GM23338 (cell line): ENCODE measurements around the gene RNGTT. TPM values are rescaled to one million over a fixed set of nuclear protein-coding genes. Genes with fewer than 3 reads are reported as not detected.

Source experiments
- ATAC-seq: fragments of 200-7000 bp; cut with Tn5 transposase; 3 replicates; pipeline ENCODE4 v1.9.1; 2020
- DNase-seq: peaks from one replicate; pipeline ENCODE4 v3.0.0-alpha.2; 2015; ENCODE audit warnings: low spot score
- H2AFZ ChIP-seq: fragments of 200-600 bp; sonication (generic); 2 replicates; pipeline ENCODE4 v1.8.0; 2016; ENCODE audit warnings: antibody characterized with exemption, mild to moderate bottlenecking, moderate library complexity
- H3F3A ChIP-seq: fragments of 200-600 bp; sonication (generic); replicated peaks from 2 replicates; pipeline ENCODE4 v1.8.0; 2017; ENCODE audit warnings: antibody characterized with exemption, mixed run types, low read depth
- H3K27ac ChIP-seq: fragments of 200-600 bp; sonication (generic); 2 replicates; pipeline ENCODE4 v1.6.1; 2016; ENCODE audit warnings: low read depth
- H3K27me3 ChIP-seq: fragments of 200-600 bp; sonication (generic); 2 replicates; pipeline ENCODE4 v1.8.0; 2016; ENCODE audit warnings: mild to moderate bottlenecking, mixed run types, moderate library complexity; ENCODE audit not compliant: insufficient read depth
- H3K36me3 ChIP-seq: fragments of 200-600 bp; sonication (generic); 2 replicates; pipeline ENCODE4 v1.8.0; 2016; ENCODE audit warnings: mild to moderate bottlenecking; ENCODE audit not compliant: insufficient read depth
- H3K4me1 ChIP-seq: fragments of 200-600 bp; sonication (generic); 2 replicates; pipeline ENCODE4 v1.8.0; 2016; ENCODE audit warnings: mild to moderate bottlenecking, moderate library complexity; ENCODE audit not compliant: insufficient read depth
- H3K4me2 ChIP-seq: fragments of 200-600 bp; sonication (generic); 2 replicates; pipeline ENCODE4 v1.7.1; 2017; ENCODE audit warnings: mixed run types
- H3K4me3 ChIP-seq: fragments of 200-600 bp; sonication (generic); 2 replicates; pipeline ENCODE4 v1.6.1; 2016; ENCODE audit warnings: mixed run types
- H3K79me2 ChIP-seq: fragments of 200-600 bp; sonication (generic); replicated peaks from 2 replicates; pipeline ENCODE4 v1.8.0; 2017; ENCODE audit warnings: mild to moderate bottlenecking; ENCODE audit not compliant: insufficient read depth
- H3K9me2 ChIP-seq: fragments of 200-600 bp; sonication (generic); 2 replicates; pipeline ENCODE4 v1.8.0; 2017; ENCODE audit not compliant: insufficient read depth
- H4K20me1 ChIP-seq: fragments of 200-600 bp; sonication (generic); replicated peaks from 2 replicates; pipeline ENCODE4 v1.8.0; 2017; ENCODE audit warnings: mild to moderate bottlenecking; ENCODE audit not compliant: insufficient read depth
- H3K27ac Mint-ChIP-seq: 2 replicates; pipeline ENCODE4 v1.8.0; 2020; ENCODE audit warnings: inconsistent platforms, mild to moderate bottlenecking, moderate library complexity, mixed read lengths
- H3K27me3 Mint-ChIP-seq: 3 replicates; pipeline ENCODE4 v1.8.0; 2022; ENCODE audit warnings: low read depth, mild to moderate bottlenecking, moderate library complexity, mixed read lengths, inconsistent platforms; ENCODE audit not compliant: insufficient read depth, poor library complexity
- H3K36me3 Mint-ChIP-seq: 3 replicates; pipeline ENCODE4 v1.8.0; 2021; ENCODE audit warnings: low read depth, mild to moderate bottlenecking, inconsistent platforms, moderate library complexity, mixed read lengths
- H3K4me1 Mint-ChIP-seq: 3 replicates; pipeline ENCODE4 v1.8.0; 2020; ENCODE audit warnings: mild to moderate bottlenecking, inconsistent platforms, mixed read lengths
- H3K4me3 Mint-ChIP-seq: 3 replicates; pipeline ENCODE4 v1.8.0; 2021; ENCODE audit warnings: moderate library complexity, mild to moderate bottlenecking, inconsistent platforms, mixed read lengths
- H3K9me3 Mint-ChIP-seq: 3 replicates; pipeline ENCODE4 v1.8.0; 2020; ENCODE audit warnings: moderate library complexity, mild to moderate bottlenecking, inconsistent platforms, mixed read lengths
- CREB1 ChIP-seq: fragments of 250-450 bp; sonication (Bioruptor Pico); IDR thresholded peaks from 2 replicates; pipeline ENCODE4 v1.5.0; 2020; ENCODE audit warnings: low read depth, mild to moderate bottlenecking, moderate library complexity
- EZH2 ChIP-seq: fragments of 200-600 bp; sonication (generic); IDR thresholded peaks from one replicate; pipeline ENCODE4 v1.8.0; 2017; ENCODE audit warnings: antibody characterized with exemption, mild to moderate bottlenecking, low read depth; ENCODE audit not compliant: unreplicated experiment
- EZH2phosphoT487 ChIP-seq: fragments of 200-600 bp; sonication (generic); IDR thresholded peaks from one replicate; pipeline ENCODE4 v1.8.1; 2018; ENCODE audit warnings: antibody characterized with exemption; ENCODE audit not compliant: unreplicated experiment
- JUNB ChIP-seq: IDR thresholded peaks from one replicate; pipeline ENCODE4 v1.6.1; 2016; ENCODE audit warnings: antibody characterized with exemption; ENCODE audit not compliant: unreplicated experiment
- NANOG ChIP-seq: IDR thresholded peaks from 2 replicates; pipeline ENCODE4 v1.6.1; 2016; ENCODE audit warnings: antibody characterized with exemption, borderline replicate concordance
- POLR2AphosphoS5 ChIP-seq: IDR thresholded peaks from 2 replicates; pipeline ENCODE4 v1.6.1; 2016; ENCODE audit warnings: antibody characterized with exemption, low read depth
- STAT1 ChIP-seq: IDR thresholded peaks from one replicate; pipeline ENCODE4 v1.6.1; 2016; ENCODE audit warnings: antibody characterized with exemption; ENCODE audit not compliant: unreplicated experiment
- ZNF114 ChIP-seq: fragments of 250-450 bp; sonication (Bioruptor Pico); IDR thresholded peaks from 2 replicates; pipeline ENCODE4 v1.5.0; 2020; ENCODE audit warnings: mild to moderate bottlenecking, moderate library complexity
- ZNF331 ChIP-seq: fragments of 250-450 bp; sonication (Bioruptor Pico); IDR thresholded peaks from 2 replicates; pipeline ENCODE4 v1.5.0; 2020; ENCODE audit warnings: low read depth, mild to moderate bottlenecking, moderate library complexity
- polyA plus RNA-seq: library from polyadenylated mRNA; unstranded; fragments of >200 nt; fragmentation: Nextera tagmentation; extraction: Ambion mirVana; gene quantifications from 2 replicates; pipeline ENCODE4 v1.2.1, GENCODE V29; 2016
- total RNA-seq: library from RNA; depleted of rRNA; stranded (reverse); fragments of >200 nt; shearing (Covaris generic); gene quantifications from 2 replicates; pipeline ENCODE4 v1.2.3, GENCODE V29; 2014
- TF ChIP-seq, protein P1 (sequence below), 2 experiments: fragments of 200-600 bp in 1 of 2; sonication (generic) in 1 of 2; conservative IDR thresholded peaks; 2 replicates each; pipeline versions ENCODE4 v1.5.1 to v1.6.1; 2016 to 2017; ENCODE audit warnings: antibody characterized with exemption in 2 of 2, low read depth in 2 of 2, mild to moderate bottlenecking in 2 of 2, moderate library complexity in 1 of 2
- TF ChIP-seq, protein P2 (sequence below): IDR thresholded peaks from one replicate; pipeline ENCODE4 v1.6.1; 2018; ENCODE audit warnings: antibody characterized with exemption; ENCODE audit not compliant: unreplicated experiment
- TF ChIP-seq, protein P3 (sequence below): IDR thresholded peaks from 2 replicates; pipeline ENCODE4 v1.6.1; 2016; ENCODE audit warnings: antibody characterized with exemption
- TF ChIP-seq, protein P4 (sequence below): fragments of 250-450 bp; sonication (Bioruptor Pico); IDR thresholded peaks from 2 replicates; pipeline ENCODE4 v1.5.0; 2020; ENCODE audit warnings: mild to moderate bottlenecking, moderate library complexity

Gene RNGTT
- total and polyA plus RNA-seq, 2 experiments from 2014 or later, result 11.2 to 29.2 TPM

DNA sequence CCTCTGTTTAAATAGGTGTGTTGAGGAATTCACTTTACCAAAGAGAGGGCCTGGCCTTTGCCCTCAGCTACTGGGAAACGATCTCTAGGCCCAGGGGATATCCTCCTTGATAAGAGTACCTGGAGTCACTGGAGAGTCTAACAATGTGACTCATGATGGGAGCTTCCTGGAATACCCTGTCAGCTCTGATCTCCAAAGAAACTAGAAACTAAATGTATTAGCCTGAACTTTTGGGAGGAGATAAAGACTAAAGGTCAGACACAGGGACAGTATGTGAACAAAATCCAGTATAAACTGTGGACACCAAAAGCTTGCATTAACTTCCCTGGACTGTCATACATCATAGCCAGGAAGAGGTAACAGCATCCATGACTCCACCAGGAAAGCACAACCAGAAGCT, 148.5 kb downstream of the RNGTT start:
- no peak overlapping the region for H3K27ac Mint-ChIP-seq
- Histone ChIP-seq H4K20me1 (no peaks in the 10 kb centered on the region), H3K27ac (no peak overlapping the region), H3F3A (no peaks in the 10 kb centered on the region), H3K27me3 (no peaks in the 10 kb centered on the region), H3K36me3 (no peaks in the 10 kb centered on the region), H3K9me2 (no peaks in the 10 kb centered on the region), H2AFZ (no peak overlapping the region), H3K79me2 (no peaks in the 10 kb centered on the region), H3K4me1 (no peaks in the 10 kb centered on the region), H3K4me2 (no peak overlapping the region), H3K4me3 (no peak overlapping the region)
- peaks cover 10% of the 10 kb centered on the region; the same call in 2 of the 3 replicates for H3K4me1 Mint-ChIP-seq
- H3K27me3 Mint-ChIP-seq, result peaks cover 3% of the 10 kb centered on the region
- H3K9me3 Mint-ChIP-seq, result no peaks in the 10 kb centered on the region
- DNase-seq (no peak), ATAC-seq (no peak)
- H3K36me3 Mint-ChIP-seq, result no peaks in the 10 kb centered on the region; the same call in 2 of the 3 replicates
- TF ChIP-seq ZNF114, result no peak
- TF ChIP-seq, protein P1, sequence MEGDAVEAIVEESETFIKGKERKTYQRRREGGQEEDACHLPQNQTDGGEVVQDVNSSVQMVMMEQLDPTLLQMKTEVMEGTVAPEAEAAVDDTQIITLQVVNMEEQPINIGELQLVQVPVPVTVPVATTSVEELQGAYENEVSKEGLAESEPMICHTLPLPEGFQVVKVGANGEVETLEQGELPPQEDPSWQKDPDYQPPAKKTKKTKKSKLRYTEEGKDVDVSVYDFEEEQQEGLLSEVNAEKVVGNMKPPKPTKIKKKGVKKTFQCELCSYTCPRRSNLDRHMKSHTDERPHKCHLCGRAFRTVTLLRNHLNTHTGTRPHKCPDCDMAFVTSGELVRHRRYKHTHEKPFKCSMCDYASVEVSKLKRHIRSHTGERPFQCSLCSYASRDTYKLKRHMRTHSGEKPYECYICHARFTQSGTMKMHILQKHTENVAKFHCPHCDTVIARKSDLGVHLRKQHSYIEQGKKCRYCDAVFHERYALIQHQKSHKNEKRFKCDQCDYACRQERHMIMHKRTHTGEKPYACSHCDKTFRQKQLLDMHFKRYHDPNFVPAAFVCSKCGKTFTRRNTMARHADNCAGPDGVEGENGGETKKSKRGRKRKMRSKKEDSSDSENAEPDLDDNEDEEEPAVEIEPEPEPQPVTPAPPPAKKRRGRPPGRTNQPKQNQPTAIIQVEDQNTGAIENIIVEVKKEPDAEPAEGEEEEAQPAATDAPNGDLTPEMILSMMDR (conservative IDR thresholded peaks at IDR 0.05; ENCODE audit: low read depth in 2 of 2), result no peak
- TF ChIP-seq STAT1, result no peak
- no peak for TF ChIP-seq ZNF331 (CRISPR knock-in tag)
- no peak for TF ChIP-seq POLR2AphosphoS5
- TF ChIP-seq, protein P2, sequence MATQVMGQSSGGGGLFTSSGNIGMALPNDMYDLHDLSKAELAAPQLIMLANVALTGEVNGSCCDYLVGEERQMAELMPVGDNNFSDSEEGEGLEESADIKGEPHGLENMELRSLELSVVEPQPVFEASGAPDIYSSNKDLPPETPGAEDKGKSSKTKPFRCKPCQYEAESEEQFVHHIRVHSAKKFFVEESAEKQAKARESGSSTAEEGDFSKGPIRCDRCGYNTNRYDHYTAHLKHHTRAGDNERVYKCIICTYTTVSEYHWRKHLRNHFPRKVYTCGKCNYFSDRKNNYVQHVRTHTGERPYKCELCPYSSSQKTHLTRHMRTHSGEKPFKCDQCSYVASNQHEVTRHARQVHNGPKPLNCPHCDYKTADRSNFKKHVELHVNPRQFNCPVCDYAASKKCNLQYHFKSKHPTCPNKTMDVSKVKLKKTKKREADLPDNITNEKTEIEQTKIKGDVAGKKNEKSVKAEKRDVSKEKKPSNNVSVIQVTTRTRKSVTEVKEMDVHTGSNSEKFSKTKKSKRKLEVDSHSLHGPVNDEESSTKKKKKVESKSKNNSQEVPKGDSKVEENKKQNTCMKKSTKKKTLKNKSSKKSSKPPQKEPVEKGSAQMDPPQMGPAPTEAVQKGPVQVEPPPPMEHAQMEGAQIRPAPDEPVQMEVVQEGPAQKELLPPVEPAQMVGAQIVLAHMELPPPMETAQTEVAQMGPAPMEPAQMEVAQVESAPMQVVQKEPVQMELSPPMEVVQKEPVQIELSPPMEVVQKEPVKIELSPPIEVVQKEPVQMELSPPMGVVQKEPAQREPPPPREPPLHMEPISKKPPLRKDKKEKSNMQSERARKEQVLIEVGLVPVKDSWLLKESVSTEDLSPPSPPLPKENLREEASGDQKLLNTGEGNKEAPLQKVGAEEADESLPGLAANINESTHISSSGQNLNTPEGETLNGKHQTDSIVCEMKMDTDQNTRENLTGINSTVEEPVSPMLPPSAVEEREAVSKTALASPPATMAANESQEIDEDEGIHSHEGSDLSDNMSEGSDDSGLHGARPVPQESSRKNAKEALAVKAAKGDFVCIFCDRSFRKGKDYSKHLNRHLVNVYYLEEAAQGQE, result no peak
- no peak for TF ChIP-seq EZH2phosphoT487
- no peak for TF ChIP-seq JUNB
- TF ChIP-seq CREB1, result no peak
- TF ChIP-seq NANOG, result no peak
- TF ChIP-seq, protein P3, sequence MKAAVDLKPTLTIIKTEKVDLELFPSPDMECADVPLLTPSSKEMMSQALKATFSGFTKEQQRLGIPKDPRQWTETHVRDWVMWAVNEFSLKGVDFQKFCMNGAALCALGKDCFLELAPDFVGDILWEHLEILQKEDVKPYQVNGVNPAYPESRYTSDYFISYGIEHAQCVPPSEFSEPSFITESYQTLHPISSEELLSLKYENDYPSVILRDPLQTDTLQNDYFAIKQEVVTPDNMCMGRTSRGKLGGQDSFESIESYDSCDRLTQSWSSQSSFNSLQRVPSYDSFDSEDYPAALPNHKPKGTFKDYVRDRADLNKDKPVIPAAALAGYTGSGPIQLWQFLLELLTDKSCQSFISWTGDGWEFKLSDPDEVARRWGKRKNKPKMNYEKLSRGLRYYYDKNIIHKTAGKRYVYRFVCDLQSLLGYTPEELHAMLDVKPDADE, result no peak
- TF ChIP-seq, protein P4, sequence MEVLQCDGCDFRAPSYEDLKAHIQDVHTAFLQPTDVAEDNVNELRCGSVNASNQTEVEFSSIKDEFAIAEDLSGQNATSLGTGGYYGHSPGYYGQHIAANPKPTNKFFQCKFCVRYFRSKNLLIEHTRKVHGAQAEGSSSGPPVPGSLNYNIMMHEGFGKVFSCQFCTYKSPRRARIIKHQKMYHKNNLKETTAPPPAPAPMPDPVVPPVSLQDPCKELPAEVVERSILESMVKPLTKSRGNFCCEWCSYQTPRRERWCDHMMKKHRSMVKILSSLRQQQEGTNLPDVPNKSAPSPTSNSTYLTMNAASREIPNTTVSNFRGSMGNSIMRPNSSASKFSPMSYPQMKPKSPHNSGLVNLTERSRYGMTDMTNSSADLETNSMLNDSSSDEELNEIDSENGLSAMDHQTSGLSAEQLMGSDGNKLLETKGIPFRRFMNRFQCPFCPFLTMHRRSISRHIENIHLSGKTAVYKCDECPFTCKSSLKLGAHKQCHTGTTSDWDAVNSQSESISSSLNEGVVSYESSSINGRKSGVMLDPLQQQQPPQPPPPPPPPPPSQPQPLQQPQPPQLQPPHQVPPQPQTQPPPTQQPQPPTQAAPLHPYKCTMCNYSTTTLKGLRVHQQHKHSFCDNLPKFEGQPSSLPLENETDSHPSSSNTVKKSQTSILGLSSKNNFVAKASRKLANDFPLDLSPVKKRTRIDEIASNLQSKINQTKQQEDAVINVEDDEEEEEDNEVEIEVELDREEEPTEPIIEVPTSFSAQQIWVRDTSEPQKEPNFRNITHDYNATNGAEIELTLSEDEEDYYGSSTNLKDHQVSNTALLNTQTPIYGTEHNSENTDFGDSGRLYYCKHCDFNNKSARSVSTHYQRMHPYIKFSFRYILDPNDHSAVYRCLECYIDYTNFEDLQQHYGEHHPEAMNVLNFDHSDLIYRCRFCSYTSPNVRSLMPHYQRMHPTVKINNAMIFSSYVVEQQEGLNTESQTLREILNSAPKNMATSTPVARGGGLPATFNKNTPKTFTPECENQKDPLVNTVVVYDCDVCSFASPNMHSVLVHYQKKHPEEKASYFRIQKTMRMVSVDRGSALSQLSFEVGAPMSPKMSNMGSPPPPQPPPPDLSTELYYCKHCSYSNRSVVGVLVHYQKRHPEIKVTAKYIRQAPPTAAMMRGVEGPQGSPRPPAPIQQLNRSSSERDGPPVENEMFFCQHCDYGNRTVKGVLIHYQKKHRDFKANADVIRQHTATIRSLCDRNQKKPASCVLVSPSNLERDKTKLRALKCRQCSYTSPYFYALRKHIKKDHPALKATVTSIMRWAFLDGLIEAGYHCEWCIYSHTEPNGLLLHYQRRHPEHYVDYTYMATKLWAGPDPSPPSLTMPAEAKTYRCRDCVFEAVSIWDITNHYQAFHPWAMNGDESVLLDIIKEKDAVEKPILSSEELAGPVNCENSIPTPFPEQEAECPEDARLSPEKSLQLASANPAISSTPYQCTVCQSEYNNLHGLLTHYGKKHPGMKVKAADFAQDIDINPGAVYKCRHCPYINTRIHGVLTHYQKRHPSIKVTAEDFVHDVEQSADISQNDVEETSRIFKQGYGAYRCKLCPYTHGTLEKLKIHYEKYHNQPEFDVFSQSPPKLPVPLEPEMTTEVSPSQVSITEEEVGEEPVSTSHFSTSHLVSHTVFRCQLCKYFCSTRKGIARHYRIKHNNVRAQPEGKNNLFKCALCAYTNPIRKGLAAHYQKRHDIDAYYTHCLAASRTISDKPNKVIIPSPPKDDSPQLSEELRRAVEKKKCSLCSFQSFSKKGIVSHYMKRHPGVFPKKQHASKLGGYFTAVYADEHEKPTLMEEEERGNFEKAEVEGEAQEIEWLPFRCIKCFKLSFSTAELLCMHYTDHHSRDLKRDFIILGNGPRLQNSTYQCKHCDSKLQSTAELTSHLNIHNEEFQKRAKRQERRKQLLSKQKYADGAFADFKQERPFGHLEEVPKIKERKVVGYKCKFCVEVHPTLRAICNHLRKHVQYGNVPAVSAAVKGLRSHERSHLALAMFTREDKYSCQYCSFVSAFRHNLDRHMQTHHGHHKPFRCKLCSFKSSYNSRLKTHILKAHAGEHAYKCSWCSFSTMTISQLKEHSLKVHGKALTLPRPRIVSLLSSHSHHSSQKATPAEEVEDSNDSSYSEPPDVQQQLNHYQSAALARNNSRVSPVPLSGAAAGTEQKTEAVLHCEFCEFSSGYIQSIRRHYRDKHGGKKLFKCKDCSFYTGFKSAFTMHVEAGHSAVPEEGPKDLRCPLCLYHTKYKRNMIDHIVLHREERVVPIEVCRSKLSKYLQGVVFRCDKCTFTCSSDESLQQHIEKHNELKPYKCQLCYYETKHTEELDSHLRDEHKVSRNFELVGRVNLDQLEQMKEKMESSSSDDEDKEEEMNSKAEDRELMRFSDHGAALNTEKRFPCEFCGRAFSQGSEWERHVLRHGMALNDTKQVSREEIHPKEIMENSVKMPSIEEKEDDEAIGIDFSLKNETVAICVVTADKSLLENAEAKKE (CRISPR knock-in tag), result no peak
- TF ChIP-seq EZH2, result no peak
- no peak overlapping the region for H3K4me3 Mint-ChIP-seq
